HepG2 (cell line): ENCODE measurements around the gene DDAH2. TPM values are rescaled to one million over a fixed set of nuclear protein-coding genes. Genes with fewer than 3 reads are reported as not detected.
A peak's percentile ranks its signal among the peaks of the same experiment; 100 is the strongest.

Source experiments
- ASH2L ChIP-seq: fragments of 300-600, 200-600 bp; sonication (generic); IDR thresholded peaks from 2 replicates; pipeline ENCODE4 v1.7.0; 2017; ENCODE audit warnings: low read depth, mild to moderate bottlenecking, moderate library complexity, mixed read lengths, low read length; ENCODE audit not compliant: insufficient read length
- KDM5B ChIP-seq: sonication (generic); formaldehyde crosslinking; IDR thresholded peaks from 2 replicates; pipeline ENCODE4 v1.4.0; 2020; ENCODE audit warnings: missing genetic modification reagents, mild to moderate bottlenecking, borderline replicate concordance
- MTA3 ChIP-seq: sonication (generic); formaldehyde crosslinking; IDR thresholded peaks from 2 replicates; pipeline ENCODE4 v1.4.0; 2020; ENCODE audit warnings: missing genetic modification reagents
- PHF5A ChIP-seq: IDR thresholded peaks from one replicate; pipeline ENCODE4 v1.6.1; 2018; ENCODE audit warnings: low read depth, missing genetic modification reagents; ENCODE audit not compliant: unreplicated experiment
- PTBP1 ChIP-seq: fragments of 200-400 bp; formaldehyde crosslinking; IDR thresholded peaks from 2 replicates; pipeline ENCODE4 v1.6.1; 2018; ENCODE audit warnings: low read length, low read depth; ENCODE audit not compliant: poor library complexity, severe bottlenecking
- SMARCC2 ChIP-seq: fragments of 450-650 bp; IDR thresholded peaks from 2 replicates; pipeline ENCODE4 v1.6.1; 2017; ENCODE audit warnings: antibody characterized with exemption, mild to moderate bottlenecking
- WIZ ChIP-seq: sonication (generic); formaldehyde crosslinking; IDR thresholded peaks from 2 replicates; pipeline ENCODE4 v1.5.1; 2020; ENCODE audit warnings: mild to moderate bottlenecking, missing genetic modification reagents
- XRCC5 ChIP-seq: fragments of 200-400 bp; formaldehyde crosslinking; optimal IDR thresholded peaks from 2 replicates; pipeline ENCODE3; 2017; ENCODE audit warnings: mild to moderate bottlenecking, low read length
- ZNF232 ChIP-seq: sonication (generic); formaldehyde crosslinking; IDR thresholded peaks from 2 replicates; pipeline ENCODE4 v1.4.0; 2020; ENCODE audit warnings: missing genetic modification reagents, borderline replicate concordance
- ZNF343 ChIP-seq: sonication (generic); formaldehyde crosslinking; IDR thresholded peaks from 2 replicates; pipeline ENCODE4 v1.4.0; 2020; ENCODE audit warnings: mild to moderate bottlenecking, missing genetic modification reagents
- ZNF44 ChIP-seq: sonication (generic); formaldehyde crosslinking; IDR thresholded peaks from 2 replicates; pipeline ENCODE4 v1.5.1; 2020; ENCODE audit warnings: mild to moderate bottlenecking, missing genetic modification reagents
- ZNF484 ChIP-seq: sonication (generic); formaldehyde crosslinking; IDR thresholded peaks from 2 replicates; pipeline ENCODE4 v1.5.1; 2020; ENCODE audit warnings: mild to moderate bottlenecking, low read depth, missing genetic modification reagents, borderline replicate concordance
- polyA plus RNA-seq, 8 experiments: library from polyadenylated mRNA; depleted of rRNA in 3 of 8; stranded (reverse) in 7 of 8; unstranded in 1 of 8; fragments of >200 nt; fragmentation: Illumina TruSeq in 4 of 8; extraction: Trizol in 4 of 8; gene quantifications; 2 replicates each; pipeline versions ENCODE4 v1.2.1 to v1.2.3, GENCODE V29; 2011 to 2016; ENCODE audit warnings: low read depth in 4 of 8, missing spikeins in 1 of 8, mixed read lengths in 1 of 8; ENCODE audit not compliant: insufficient read depth in 1 of 8
- total RNA-seq, 5 experiments: library from RNA; depleted of rRNA; stranded (reverse); fragments of >200 nt; fragmentation: Illumina TruSeq; extraction: Trizol; gene quantifications; 2 replicates each; pipeline ENCODE4 v1.2.3, GENCODE V29; 2016; ENCODE audit warnings: low read depth in 1 of 5
- TF ChIP-seq, protein P1 (sequence below): sonication (generic); formaldehyde crosslinking; conservative IDR thresholded peaks from 2 replicates; pipeline ENCODE4 v1.8.0; 2022; ENCODE audit warnings: missing genetic modification reagents
- TF ChIP-seq, protein P2 (sequence below): sonication (generic); formaldehyde crosslinking; IDR thresholded peaks from 2 replicates; pipeline ENCODE4 v1.8.1; 2022; ENCODE audit warnings: mild to moderate bottlenecking, missing genetic modification reagents
- TF ChIP-seq, protein P3 (sequence below): IDR thresholded peaks from 2 replicates; pipeline ENCODE4 v1.6.1; 2018; ENCODE audit warnings: missing genetic modification reagents
- TF ChIP-seq, protein P4 (sequence below): sonication (generic); formaldehyde crosslinking; IDR thresholded peaks from 2 replicates; pipeline ENCODE4; 2020; ENCODE audit warnings: missing genetic modification reagents, mild to moderate bottlenecking, borderline replicate concordance
- TF ChIP-seq, protein P5 (sequence below): sonication (generic); formaldehyde crosslinking; IDR thresholded peaks from 2 replicates; pipeline ENCODE4 v1.4.0; 2020; ENCODE audit warnings: mild to moderate bottlenecking, missing genetic modification reagents, borderline replicate concordance

Gene DDAH2
- total and polyA plus RNA-seq, 2 of the 13 experiments (the other 11 are each of a cell fraction or from before 2014, with no cell fraction given): 16.4 to 21.1 TPM

DNA sequence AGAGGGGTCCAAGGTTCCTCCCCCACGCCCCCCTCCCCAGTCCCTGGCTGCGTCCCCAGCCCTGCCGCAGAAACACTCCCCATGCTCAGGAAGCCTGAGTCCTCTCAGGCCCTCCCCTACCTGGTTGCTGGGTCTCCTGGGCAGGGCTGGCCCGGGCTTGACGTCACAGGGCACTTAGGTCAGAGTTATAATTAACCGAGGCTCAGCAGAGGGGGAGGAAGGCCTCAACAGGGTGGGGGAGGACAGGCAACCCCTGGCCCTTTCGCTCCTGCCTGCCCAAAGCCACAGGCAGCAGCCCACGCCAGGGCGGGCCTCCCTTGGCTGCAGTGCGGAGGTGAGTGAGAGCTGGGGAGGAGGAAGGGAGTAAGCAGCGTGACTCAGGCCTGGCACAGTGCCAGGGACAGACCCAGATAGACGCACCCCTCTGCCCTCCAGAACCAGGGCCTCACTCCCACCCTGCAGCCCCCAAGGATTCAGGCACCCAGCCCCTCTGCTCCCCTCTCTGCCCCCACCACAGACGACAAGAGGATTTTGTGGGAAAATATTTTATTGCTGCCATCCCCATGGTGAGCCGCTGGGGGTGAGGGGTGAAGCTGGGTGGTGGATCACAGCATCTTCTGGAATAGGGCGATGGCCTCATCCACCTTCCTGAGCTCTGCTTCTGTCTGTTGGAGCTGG, 48.0 kb upstream of the DDAH2 start, which contains the start of gene VWA7 (continued):
- TF ChIP-seq, protein P1, sequence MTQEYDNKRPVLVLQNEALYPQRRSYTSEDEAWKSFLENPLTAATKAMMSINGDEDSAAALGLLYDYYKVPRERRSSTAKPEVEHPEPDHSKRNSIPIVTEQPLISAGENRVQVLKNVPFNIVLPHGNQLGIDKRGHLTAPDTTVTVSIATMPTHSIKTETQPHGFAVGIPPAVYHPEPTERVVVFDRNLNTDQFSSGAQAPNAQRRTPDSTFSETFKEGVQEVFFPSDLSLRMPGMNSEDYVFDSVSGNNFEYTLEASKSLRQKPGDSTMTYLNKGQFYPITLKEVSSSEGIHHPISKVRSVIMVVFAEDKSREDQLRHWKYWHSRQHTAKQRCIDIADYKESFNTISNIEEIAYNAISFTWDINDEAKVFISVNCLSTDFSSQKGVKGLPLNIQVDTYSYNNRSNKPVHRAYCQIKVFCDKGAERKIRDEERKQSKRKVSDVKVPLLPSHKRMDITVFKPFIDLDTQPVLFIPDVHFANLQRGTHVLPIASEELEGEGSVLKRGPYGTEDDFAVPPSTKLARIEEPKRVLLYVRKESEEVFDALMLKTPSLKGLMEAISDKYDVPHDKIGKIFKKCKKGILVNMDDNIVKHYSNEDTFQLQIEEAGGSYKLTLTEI (CRISPR knock-in tag): no peak
- TF ChIP-seq ZNF232 (CRISPR knock-in tag) (no peak), ASH2L (no peak), WIZ (CRISPR knock-in tag) (no peak), ZNF44 (CRISPR knock-in tag) (no peak), ZNF343 (CRISPR knock-in tag) (no peak), KDM5B (CRISPR knock-in tag) (peak; percentile 58; the same call in 1 of the 2 replicates), ZNF484 (no peak), XRCC5 (peak; percentile 42), MTA3 (CRISPR knock-in tag) (no peak), SMARCC2 (no peak), PHF5A (CRISPR knock-in tag) (peak; percentile 88), PTBP1 (no peak)
- TF ChIP-seq, protein P2, sequence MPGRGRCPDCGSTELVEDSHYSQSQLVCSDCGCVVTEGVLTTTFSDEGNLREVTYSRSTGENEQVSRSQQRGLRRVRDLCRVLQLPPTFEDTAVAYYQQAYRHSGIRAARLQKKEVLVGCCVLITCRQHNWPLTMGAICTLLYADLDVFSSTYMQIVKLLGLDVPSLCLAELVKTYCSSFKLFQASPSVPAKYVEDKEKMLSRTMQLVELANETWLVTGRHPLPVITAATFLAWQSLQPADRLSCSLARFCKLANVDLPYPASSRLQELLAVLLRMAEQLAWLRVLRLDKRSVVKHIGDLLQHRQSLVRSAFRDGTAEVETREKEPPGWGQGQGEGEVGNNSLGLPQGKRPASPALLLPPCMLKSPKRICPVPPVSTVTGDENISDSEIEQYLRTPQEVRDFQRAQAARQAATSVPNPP (CRISPR knock-in tag): no peak
- TF ChIP-seq, protein P3, sequence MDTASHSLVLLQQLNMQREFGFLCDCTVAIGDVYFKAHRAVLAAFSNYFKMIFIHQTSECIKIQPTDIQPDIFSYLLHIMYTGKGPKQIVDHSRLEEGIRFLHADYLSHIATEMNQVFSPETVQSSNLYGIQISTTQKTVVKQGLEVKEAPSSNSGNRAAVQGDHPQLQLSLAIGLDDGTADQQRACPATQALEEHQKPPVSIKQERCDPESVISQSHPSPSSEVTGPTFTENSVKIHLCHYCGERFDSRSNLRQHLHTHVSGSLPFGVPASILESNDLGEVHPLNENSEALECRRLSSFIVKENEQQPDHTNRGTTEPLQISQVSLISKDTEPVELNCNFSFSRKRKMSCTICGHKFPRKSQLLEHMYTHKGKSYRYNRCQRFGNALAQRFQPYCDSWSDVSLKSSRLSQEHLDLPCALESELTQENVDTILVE (CRISPR knock-in tag): peak; percentile 50; the same call in 1 of the 2 replicates
- TF ChIP-seq, protein P4, sequence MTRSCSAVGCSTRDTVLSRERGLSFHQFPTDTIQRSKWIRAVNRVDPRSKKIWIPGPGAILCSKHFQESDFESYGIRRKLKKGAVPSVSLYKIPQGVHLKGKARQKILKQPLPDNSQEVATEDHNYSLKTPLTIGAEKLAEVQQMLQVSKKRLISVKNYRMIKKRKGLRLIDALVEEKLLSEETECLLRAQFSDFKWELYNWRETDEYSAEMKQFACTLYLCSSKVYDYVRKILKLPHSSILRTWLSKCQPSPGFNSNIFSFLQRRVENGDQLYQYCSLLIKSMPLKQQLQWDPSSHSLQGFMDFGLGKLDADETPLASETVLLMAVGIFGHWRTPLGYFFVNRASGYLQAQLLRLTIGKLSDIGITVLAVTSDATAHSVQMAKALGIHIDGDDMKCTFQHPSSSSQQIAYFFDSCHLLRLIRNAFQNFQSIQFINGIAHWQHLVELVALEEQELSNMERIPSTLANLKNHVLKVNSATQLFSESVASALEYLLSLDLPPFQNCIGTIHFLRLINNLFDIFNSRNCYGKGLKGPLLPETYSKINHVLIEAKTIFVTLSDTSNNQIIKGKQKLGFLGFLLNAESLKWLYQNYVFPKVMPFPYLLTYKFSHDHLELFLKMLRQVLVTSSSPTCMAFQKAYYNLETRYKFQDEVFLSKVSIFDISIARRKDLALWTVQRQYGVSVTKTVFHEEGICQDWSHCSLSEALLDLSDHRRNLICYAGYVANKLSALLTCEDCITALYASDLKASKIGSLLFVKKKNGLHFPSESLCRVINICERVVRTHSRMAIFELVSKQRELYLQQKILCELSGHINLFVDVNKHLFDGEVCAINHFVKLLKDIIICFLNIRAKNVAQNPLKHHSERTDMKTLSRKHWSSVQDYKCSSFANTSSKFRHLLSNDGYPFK: no peak; the same call in 1 of the 2 replicates
- TF ChIP-seq, protein P5, sequence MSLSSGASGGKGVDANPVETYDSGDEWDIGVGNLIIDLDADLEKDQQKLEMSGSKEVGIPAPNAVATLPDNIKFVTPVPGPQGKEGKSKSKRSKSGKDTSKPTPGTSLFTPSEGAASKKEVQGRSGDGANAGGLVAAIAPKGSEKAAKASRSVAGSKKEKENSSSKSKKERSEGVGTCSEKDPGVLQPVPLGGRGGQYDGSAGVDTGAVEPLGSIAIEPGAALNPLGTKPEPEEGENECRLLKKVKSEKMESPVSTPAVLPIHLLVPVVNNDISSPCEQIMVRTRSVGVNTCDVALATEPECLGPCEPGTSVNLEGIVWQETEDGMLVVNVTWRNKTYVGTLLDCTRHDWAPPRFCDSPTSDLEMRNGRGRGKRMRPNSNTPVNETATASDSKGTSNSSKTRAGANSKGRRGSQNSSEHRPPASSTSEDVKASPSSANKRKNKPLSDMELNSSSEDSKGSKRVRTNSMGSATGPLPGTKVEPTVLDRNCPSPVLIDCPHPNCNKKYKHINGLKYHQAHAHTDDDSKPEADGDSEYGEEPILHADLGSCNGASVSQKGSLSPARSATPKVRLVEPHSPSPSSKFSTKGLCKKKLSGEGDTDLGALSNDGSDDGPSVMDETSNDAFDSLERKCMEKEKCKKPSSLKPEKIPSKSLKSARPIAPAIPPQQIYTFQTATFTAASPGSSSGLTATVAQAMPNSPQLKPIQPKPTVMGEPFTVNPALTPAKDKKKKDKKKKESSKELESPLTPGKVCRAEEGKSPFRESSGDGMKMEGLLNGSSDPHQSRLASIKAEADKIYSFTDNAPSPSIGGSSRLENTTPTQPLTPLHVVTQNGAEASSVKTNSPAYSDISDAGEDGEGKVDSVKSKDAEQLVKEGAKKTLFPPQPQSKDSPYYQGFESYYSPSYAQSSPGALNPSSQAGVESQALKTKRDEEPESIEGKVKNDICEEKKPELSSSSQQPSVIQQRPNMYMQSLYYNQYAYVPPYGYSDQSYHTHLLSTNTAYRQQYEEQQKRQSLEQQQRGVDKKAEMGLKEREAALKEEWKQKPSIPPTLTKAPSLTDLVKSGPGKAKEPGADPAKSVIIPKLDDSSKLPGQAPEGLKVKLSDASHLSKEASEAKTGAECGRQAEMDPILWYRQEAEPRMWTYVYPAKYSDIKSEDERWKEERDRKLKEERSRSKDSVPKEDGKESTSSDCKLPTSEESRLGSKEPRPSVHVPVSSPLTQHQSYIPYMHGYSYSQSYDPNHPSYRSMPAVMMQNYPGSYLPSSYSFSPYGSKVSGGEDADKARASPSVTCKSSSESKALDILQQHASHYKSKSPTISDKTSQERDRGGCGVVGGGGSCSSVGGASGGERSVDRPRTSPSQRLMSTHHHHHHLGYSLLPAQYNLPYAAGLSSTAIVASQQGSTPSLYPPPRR (CRISPR knock-in tag): no peak
